Breast epithelium (tissue), 4 donors: ENCODE data around the gene GRK5. TPM values are rescaled to one million over a fixed set of nuclear protein-coding genes. Genes with fewer than 3 reads are reported as not detected.

Experiments
- DNase-seq, 2 donors: peaks; one replicate each; pipeline ENCODE4 v3.0.0-alpha.2; 2019; ENCODE audit warnings: low spot score in 2 of 2
- H3K27ac ChIP-seq, 2 donors: fragments of 200-600 bp; sonication (generic) in 1 of 2; one replicate each; pipeline ENCODE4 v1.5.1; 2016 to 2019; ENCODE audit warnings: mild to moderate bottlenecking in 1 of 2
- H3K27me3 ChIP-seq, 2 donors: fragments of 200-600 bp; sonication (generic) in 1 of 2; one replicate each; pipeline versions ENCODE4 v1.5.1 to v1.6.0; 2017 to 2019; ENCODE audit warnings: control low read depth in 1 of 2, mild to moderate bottlenecking in 1 of 2
- H3K36me3 ChIP-seq: fragments of 200-600 bp; one replicate; pipeline ENCODE4 v1.5.1; 2019
- H3K4me1 ChIP-seq, 2 donors: fragments of 200-600 bp; sonication (generic); one replicate each; pipeline ENCODE4 v1.5.1; 2016 to 2019; ENCODE audit warnings: control low read depth in 1 of 2
- H3K4me3 ChIP-seq, 3 donors: fragments of 200-600 bp; sonication (generic); 1 replicate in 2 of 3; 2 replicates in 1 of 3; pipeline ENCODE4 v1.5.1; 2016 to 2019; ENCODE audit warnings: mild to moderate bottlenecking in 3 of 3, moderate library complexity in 2 of 3
- H3K9me3 ChIP-seq, 2 donors: fragments of 200-600 bp; sonication (generic) in 1 of 2; one replicate each; pipeline ENCODE4 v1.5.1; 2016 to 2019; ENCODE audit warnings: control low read depth in 1 of 2
- POLR2A ChIP-seq: fragments of 450-650 bp; IDR thresholded peaks from one replicate; pipeline ENCODE4 v1.6.1; 2016; ENCODE audit warnings: antibody characterized with exemption, mild to moderate bottlenecking, moderate library complexity
- POLR2AphosphoS5 ChIP-seq, 3 donors: sonication (generic); formaldehyde crosslinking; IDR thresholded peaks; one replicate each; pipeline ENCODE4 v1.6.1; 2017; ENCODE audit warnings: antibody characterized with exemption in 3 of 3
- intact Hi-C: fragments of 100-400 bp; cut with DNase I; formaldehyde crosslinking; loops from one replicate; pipeline ENCODE4 v1.15.1; 2023; ENCODE audit warnings: low total_unique reads
- total RNA-seq, 3 donors: library from RNA; depleted of rRNA; stranded (reverse); fragments of >200 nt; gene quantifications; one replicate each; pipeline ENCODE4 v1.1.0, GENCODE V29; 2016
- TF ChIP-seq, protein P1 (sequence below), 3 donors: fragments of 450-650 bp; IDR thresholded peaks; one replicate each; pipeline ENCODE4 v1.5.1; 2016 to 2017; ENCODE audit warnings: antibody characterized with exemption in 3 of 3, mild to moderate bottlenecking in 3 of 3, moderate library complexity in 3 of 3

GRK5 gene
- total RNA-seq, 3 donors from 2014 or later, result 14.9 to 20.6 (median 15.2) TPM

GRCh38 chr10:119243488-119243887, 36.1 kb downstream of the GRK5 start:
- Histone ChIP-seq H3K9me3 (no peaks in the 10 kb centered on the region), H3K4me1 (no peaks in the 10 kb centered on the region), H3K27ac (no peak overlapping the region), H3K4me3 (no peak overlapping the region), H3K27me3 (no peaks in the 10 kb centered on the region), H3K36me3 (no peaks in the 10 kb centered on the region)
- no peak for DNase-seq
- TF ChIP-seq POLR2A (no peak), POLR2AphosphoS5 (IDR thresholded peaks at IDR 0.05) (no peak)
- TF ChIP-seq, protein P1, sequence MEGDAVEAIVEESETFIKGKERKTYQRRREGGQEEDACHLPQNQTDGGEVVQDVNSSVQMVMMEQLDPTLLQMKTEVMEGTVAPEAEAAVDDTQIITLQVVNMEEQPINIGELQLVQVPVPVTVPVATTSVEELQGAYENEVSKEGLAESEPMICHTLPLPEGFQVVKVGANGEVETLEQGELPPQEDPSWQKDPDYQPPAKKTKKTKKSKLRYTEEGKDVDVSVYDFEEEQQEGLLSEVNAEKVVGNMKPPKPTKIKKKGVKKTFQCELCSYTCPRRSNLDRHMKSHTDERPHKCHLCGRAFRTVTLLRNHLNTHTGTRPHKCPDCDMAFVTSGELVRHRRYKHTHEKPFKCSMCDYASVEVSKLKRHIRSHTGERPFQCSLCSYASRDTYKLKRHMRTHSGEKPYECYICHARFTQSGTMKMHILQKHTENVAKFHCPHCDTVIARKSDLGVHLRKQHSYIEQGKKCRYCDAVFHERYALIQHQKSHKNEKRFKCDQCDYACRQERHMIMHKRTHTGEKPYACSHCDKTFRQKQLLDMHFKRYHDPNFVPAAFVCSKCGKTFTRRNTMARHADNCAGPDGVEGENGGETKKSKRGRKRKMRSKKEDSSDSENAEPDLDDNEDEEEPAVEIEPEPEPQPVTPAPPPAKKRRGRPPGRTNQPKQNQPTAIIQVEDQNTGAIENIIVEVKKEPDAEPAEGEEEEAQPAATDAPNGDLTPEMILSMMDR (IDR thresholded peaks at IDR 0.05), result no peak
- intact Hi-C loops, result no loop called here

GRCh38 chr10:119243967-119244366, 36.6 kb downstream of the GRK5 start:
- Histone ChIP-seq H3K36me3 (no peaks in the 10 kb centered on the region), H3K27me3 (no peaks in the 10 kb centered on the region), H3K4me1 (no peaks in the 10 kb centered on the region), H3K27ac (no peak overlapping the region), H3K9me3 (no peaks in the 10 kb centered on the region), H3K4me3 (no peak overlapping the region)
- no peak for TF ChIP-seq POLR2AphosphoS5 (IDR thresholded peaks at IDR 0.05)
- no peak for TF ChIP-seq POLR2A
- TF ChIP-seq, protein P1 (IDR thresholded peaks at IDR 0.05), result no peak
- intact Hi-C loops, result no loop called here
- no peak for DNase-seq

- Histone ChIP-seq H3K4me1 (no peaks in the 10 kb centered on the region), H3K27ac (no peak overlapping the region), H3K36me3 (no peaks in the 10 kb centered on the region), H3K27me3 (no peaks in the 10 kb centered on the region), H3K9me3 (no peaks in the 10 kb centered on the region), H3K4me3 (no peak overlapping the region)
- TF ChIP-seq POLR2A, result no peak
- TF ChIP-seq, protein P1 (IDR thresholded peaks at IDR 0.05), result no peak
- TF ChIP-seq POLR2AphosphoS5 (IDR thresholded peaks at IDR 0.05), result no peak
- intact Hi-C loops, result no loop called here
- DNase-seq, result no peak
Observed at GRCh38 chr10:119245272-119245671, 37.9 kb downstream of the GRK5 start.

DNA sequence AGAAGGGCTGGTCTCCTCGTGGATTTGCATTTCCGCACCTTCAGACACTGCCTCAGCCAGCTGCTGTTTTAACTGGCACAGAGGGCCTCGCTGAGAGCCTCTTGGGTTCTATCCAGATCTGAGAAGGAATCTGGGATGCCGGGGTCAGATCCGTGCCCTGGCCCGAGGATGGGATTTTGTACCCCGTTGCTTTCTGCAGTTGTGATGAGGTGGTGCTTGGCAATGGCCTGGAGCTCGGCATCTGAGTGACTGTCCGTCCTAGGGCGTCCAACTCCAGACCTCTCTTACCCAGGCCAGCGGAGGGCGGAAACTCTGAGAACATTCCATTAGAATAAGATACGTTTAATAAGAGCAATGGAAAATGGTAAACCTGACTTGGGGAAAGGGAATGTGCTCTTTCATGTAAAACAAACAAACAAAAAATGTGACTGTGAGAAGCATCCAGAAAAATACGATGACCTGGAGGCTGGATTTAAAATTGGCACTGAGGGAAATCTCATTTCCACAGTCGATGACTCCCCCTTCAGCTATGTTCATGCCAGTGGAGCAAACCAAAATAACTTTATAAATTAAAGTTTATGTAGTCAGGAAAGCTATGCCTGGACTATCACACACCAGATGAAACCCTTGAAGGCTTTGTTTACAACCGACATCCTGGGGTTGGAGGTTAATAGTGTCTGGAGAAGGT, 39.6 kb downstream of the GRK5 start:
- no peaks in the 10 kb centered on the region for H3K36me3 ChIP-seq
- H3K9me3 ChIP-seq, result no peaks in the 10 kb centered on the region
- DNase-seq, result no peak
- H3K27ac ChIP-seq, result peak overlapping the region; percentile 18 to 48
- no peak overlapping the region for H3K4me3 ChIP-seq
- no peaks in the 10 kb centered on the region for H3K27me3 ChIP-seq
- H3K4me1 ChIP-seq, result no peaks in the 10 kb centered on the region
- intact Hi-C loops, result no loop called here
- TF ChIP-seq POLR2AphosphoS5 (IDR thresholded peaks at IDR 0.05) (no peak), POLR2A (no peak)
- TF ChIP-seq, protein P1 (IDR thresholded peaks at IDR 0.05), result no peak

GRCh38 chr10:119247550-119247894, 40.2 kb downstream of the GRK5 start:
- DNase-seq, result no peak
- intact Hi-C loops, result no loop called here
- Histone ChIP-seq H3K27ac (no peak overlapping the region), H3K36me3 (no peaks in the 10 kb centered on the region), H3K9me3 (no peaks in the 10 kb centered on the region), H3K4me1 (no peaks in the 10 kb centered on the region), H3K4me3 (no peak overlapping the region), H3K27me3 (no peaks in the 10 kb centered on the region)
- TF ChIP-seq POLR2A (no peak), POLR2AphosphoS5 (IDR thresholded peaks at IDR 0.05) (no peak)
- TF ChIP-seq, protein P1 (IDR thresholded peaks at IDR 0.05), result no peak
